IPS-18a (cell line): Measurements from ENCODE around the gene CDK6.
"Not testable (repeated sequence)": the region's sequence is repeated elsewhere in the genome, so short reads cannot be mapped to it uniquely, and the experiment has no call there.

Experiments used
- H3K27ac ChIP-seq: one replicate; pipeline ENCODE4 v1.5.1; 2013; ENCODE audit warnings: low read length
- H3K27me3 ChIP-seq: one replicate; pipeline ENCODE4 v1.6.1; 2013; ENCODE audit warnings: mild to moderate bottlenecking, low read length; ENCODE audit not compliant: control insufficient read depth, insufficient read depth
- H3K36me3 ChIP-seq: one replicate; pipeline ENCODE4 v1.6.1; 2013; ENCODE audit warnings: low read depth, low read length; ENCODE audit not compliant: control insufficient read depth
- H3K4me1 ChIP-seq: one replicate; pipeline ENCODE4 v1.6.1; 2013; ENCODE audit warnings: low read depth, low read length; ENCODE audit not compliant: control insufficient read depth
- H3K4me3 ChIP-seq: one replicate; pipeline ENCODE4 v1.5.1; 2013; ENCODE audit warnings: low read length
- H3K9ac ChIP-seq: one replicate; pipeline ENCODE4 v1.6.1; 2013; ENCODE audit warnings: mild to moderate bottlenecking, low read length, moderate library complexity
- H3K9me3 ChIP-seq: one replicate; pipeline ENCODE4 v1.6.1; 2013; ENCODE audit warnings: low read depth, low read length; ENCODE audit not compliant: control insufficient read depth

CDK6 gene

GRCh38 chr7:92836489-92836999 lies at the start of gene CDK6:
TSS of gene CDK6 (minus strand) at chr7:92836573. CDS start at chr7:92833323, 3,250 bp downstream.
- Histone ChIP-seq H3K27ac (no peak within 1 kb of the TSS), H3K9ac (peak within 1 kb of the TSS; percentile 49), H3K4me1 (peaks cover 29% of the 10 kb centered on the region), H3K27me3 (peaks cover 46% of the 10 kb centered on the region), H3K4me3 (peak within 1 kb of the TSS; percentile 79), H3K9me3 (no peaks in the 10 kb centered on the region), H3K36me3 (no peaks in the 10 kb centered on the region)

GRCh38 chr7:92886039-92886438 lies 49.7 kb upstream of the CDK6 start:
- not testable (repeated sequence) for H3K27me3 ChIP-seq, H3K9ac ChIP-seq, H3K27ac ChIP-seq, H3K36me3 ChIP-seq, H3K9me3 ChIP-seq, H3K4me1 ChIP-seq, H3K4me3 ChIP-seq

- Histone ChIP-seq H3K4me1 (no peaks in the 10 kb centered on the region), H3K9me3 (no peaks in the 10 kb centered on the region)
These were observed 47.8 kb upstream of the CDK6 start for GRCh38 chr7:92884218-92884617.

GRCh38 chr7:92882760-92883159 lies 46.4 kb upstream of the CDK6 start:
- H3K4me1 ChIP-seq = no peaks in the 10 kb centered on the region

More at GRCh38 chr7:92884218-92884617, 47.8 kb upstream of the CDK6 start:
- no peak overlapping the region for H3K4me3 ChIP-seq
- H3K27me3 ChIP-seq = no peaks in the 10 kb centered on the region
- H3K27ac ChIP-seq = no peak overlapping the region
- H3K36me3 ChIP-seq = no peaks in the 10 kb centered on the region
- H3K9ac ChIP-seq = no peak overlapping the region

GRCh38 chr7:92881091-92881485 lies 44.7 kb upstream of the CDK6 start:
- H3K4me1 ChIP-seq = no peaks in the 10 kb centered on the region
- no peaks in the 10 kb centered on the region for H3K27me3 ChIP-seq
- no peak overlapping the region for H3K4me3 ChIP-seq
- H3K27ac ChIP-seq = no peak overlapping the region
- H3K36me3 ChIP-seq = no peaks in the 10 kb centered on the region
- no peaks in the 10 kb centered on the region for H3K9me3 ChIP-seq
- H3K9ac ChIP-seq = no peak overlapping the region

More at GRCh38 chr7:92882760-92883159, 46.4 kb upstream of the CDK6 start:
- H3K27ac ChIP-seq = no peak overlapping the region
- H3K9ac ChIP-seq = no peak overlapping the region
- H3K27me3 ChIP-seq = no peaks in the 10 kb centered on the region
- no peak overlapping the region for H3K4me3 ChIP-seq
- no peaks in the 10 kb centered on the region for H3K9me3 ChIP-seq
- H3K36me3 ChIP-seq = no peaks in the 10 kb centered on the region

- Histone ChIP-seq H3K9me3 (no peaks in the 10 kb centered on the region), H3K9ac (no peak overlapping the region)
These were observed 44.1 kb upstream of the CDK6 start for GRCh38 chr7:92880212-92881090.

GRCh38 chr7:92877367-92877766 lies 41.0 kb upstream of the CDK6 start:
- H3K27me3 ChIP-seq = no peaks in the 10 kb centered on the region
- H3K9me3 ChIP-seq = no peaks in the 10 kb centered on the region
- H3K27ac ChIP-seq = no peak overlapping the region
- H3K36me3 ChIP-seq = no peaks in the 10 kb centered on the region
- no peaks in the 10 kb centered on the region for H3K4me1 ChIP-seq
- H3K9ac ChIP-seq = no peak overlapping the region
- no peak overlapping the region for H3K4me3 ChIP-seq

More at GRCh38 chr7:92880212-92881090, 44.1 kb upstream of the CDK6 start:
- Histone ChIP-seq H3K27me3 (no peaks in the 10 kb centered on the region), H3K4me3 (no peak overlapping the region), H3K4me1 (no peaks in the 10 kb centered on the region), H3K27ac (no peak overlapping the region), H3K36me3 (no peaks in the 10 kb centered on the region)

GRCh38 chr7:92876836-92877235 lies 40.5 kb upstream of the CDK6 start:
- Histone ChIP-seq H3K27me3 (no peaks in the 10 kb centered on the region), H3K27ac (no peak overlapping the region), H3K4me1 (no peaks in the 10 kb centered on the region), H3K36me3 (no peaks in the 10 kb centered on the region), H3K9me3 (no peaks in the 10 kb centered on the region), H3K9ac (no peak overlapping the region), H3K4me3 (no peak overlapping the region)

- H3K9me3 ChIP-seq = no peaks in the 10 kb centered on the region
- no peak overlapping the region for H3K4me3 ChIP-seq
- H3K27me3 ChIP-seq = no peaks in the 10 kb centered on the region
- no peaks in the 10 kb centered on the region for H3K4me1 ChIP-seq
- no peak overlapping the region for H3K27ac ChIP-seq
- no peak overlapping the region for H3K9ac ChIP-seq
- H3K36me3 ChIP-seq = no peaks in the 10 kb centered on the region
These were observed 39.3 kb upstream of the CDK6 start for GRCh38 chr7:92875719-92876118.

- Histone ChIP-seq H3K9ac (no peak overlapping the region), H3K4me1 (no peaks in the 10 kb centered on the region), H3K36me3 (no peaks in the 10 kb centered on the region), H3K9me3 (no peaks in the 10 kb centered on the region), H3K27ac (no peak overlapping the region), H3K4me3 (no peak overlapping the region), H3K27me3 (no peaks in the 10 kb centered on the region)
These were observed 38.8 kb upstream of the CDK6 start for GRCh38 chr7:92875173-92875572.

- Histone ChIP-seq H3K9me3 (no peaks in the 10 kb centered on the region), H3K4me3 (no peak overlapping the region), H3K9ac (no peak overlapping the region), H3K27me3 (no peaks in the 10 kb centered on the region), H3K27ac (no peak overlapping the region), H3K36me3 (no peaks in the 10 kb centered on the region), H3K4me1 (no peaks in the 10 kb centered on the region)
These were observed 38.2 kb upstream of the CDK6 start for GRCh38 chr7:92874567-92874966.

GRCh38 chr7:92873776-92874175 lies 37.4 kb upstream of the CDK6 start:
- no peak overlapping the region for H3K4me3 ChIP-seq
- no peaks in the 10 kb centered on the region for H3K9me3 ChIP-seq
- no peaks in the 10 kb centered on the region for H3K27me3 ChIP-seq
- H3K9ac ChIP-seq = no peak overlapping the region
- H3K27ac ChIP-seq = no peak overlapping the region
- no peaks in the 10 kb centered on the region for H3K4me1 ChIP-seq
- H3K36me3 ChIP-seq = no peaks in the 10 kb centered on the region
